Measurements from ENCODE around the gene TMEM121. TPM values are rescaled to one million over a fixed set of nuclear protein-coding genes. Genes with fewer than 3 reads are reported as not detected.

The TMEM121 gene
- total RNA-seq, 4 donors from 2014 or later: 1.7 to 4.2 (median 2.7) TPM

DNA sequence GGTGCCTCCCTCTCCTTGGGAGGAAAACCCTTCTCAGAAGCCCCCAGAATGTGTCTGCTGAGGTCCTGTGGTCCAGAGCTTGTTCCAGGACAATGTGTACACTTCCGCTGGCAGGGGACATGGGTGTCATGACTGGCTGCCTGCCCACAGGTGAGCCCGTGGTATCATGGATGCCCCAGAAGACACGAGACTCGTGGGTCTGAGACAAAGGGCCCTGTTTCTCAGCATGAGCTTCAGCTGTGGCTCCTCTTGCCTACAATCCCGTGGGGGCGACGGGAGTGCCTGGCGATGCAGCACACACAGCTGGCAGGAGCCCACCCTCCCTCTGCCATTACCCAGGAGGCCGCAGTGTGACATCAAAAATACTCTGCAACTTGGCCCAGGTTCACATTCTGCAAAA lies 7.0 kb downstream of the TMEM121 start:
- no peaks in the 10 kb centered on the region for H3K9me3 ChIP-seq
- no peak overlapping the region for H3K27ac ChIP-seq
- DNase-seq (ENCODE audit: low spot score in 2 of 2): no peak
- peaks cover 30% of the 10 kb centered on the region for H3K27me3 ChIP-seq
- H3K36me3 ChIP-seq: no peaks in the 10 kb centered on the region
- peaks cover 15% of the 10 kb centered on the region for H3K4me1 ChIP-seq
- H3K4me3 ChIP-seq: no peak overlapping the region
- 90% methylated on average over 2 of the region's 9 CpGs for WGBS
- TF ChIP-seq, protein P1, sequence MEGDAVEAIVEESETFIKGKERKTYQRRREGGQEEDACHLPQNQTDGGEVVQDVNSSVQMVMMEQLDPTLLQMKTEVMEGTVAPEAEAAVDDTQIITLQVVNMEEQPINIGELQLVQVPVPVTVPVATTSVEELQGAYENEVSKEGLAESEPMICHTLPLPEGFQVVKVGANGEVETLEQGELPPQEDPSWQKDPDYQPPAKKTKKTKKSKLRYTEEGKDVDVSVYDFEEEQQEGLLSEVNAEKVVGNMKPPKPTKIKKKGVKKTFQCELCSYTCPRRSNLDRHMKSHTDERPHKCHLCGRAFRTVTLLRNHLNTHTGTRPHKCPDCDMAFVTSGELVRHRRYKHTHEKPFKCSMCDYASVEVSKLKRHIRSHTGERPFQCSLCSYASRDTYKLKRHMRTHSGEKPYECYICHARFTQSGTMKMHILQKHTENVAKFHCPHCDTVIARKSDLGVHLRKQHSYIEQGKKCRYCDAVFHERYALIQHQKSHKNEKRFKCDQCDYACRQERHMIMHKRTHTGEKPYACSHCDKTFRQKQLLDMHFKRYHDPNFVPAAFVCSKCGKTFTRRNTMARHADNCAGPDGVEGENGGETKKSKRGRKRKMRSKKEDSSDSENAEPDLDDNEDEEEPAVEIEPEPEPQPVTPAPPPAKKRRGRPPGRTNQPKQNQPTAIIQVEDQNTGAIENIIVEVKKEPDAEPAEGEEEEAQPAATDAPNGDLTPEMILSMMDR (IDR thresholded peaks at IDR 0.05): no peak
- no peak for TF ChIP-seq POLR2A (IDR thresholded peaks at IDR 0.05)
- no peak for TF ChIP-seq EP300 (IDR thresholded peaks at IDR 0.05)
- no peak for TF ChIP-seq POLR2AphosphoS5 (IDR thresholded peaks at IDR 0.05)

DNA sequence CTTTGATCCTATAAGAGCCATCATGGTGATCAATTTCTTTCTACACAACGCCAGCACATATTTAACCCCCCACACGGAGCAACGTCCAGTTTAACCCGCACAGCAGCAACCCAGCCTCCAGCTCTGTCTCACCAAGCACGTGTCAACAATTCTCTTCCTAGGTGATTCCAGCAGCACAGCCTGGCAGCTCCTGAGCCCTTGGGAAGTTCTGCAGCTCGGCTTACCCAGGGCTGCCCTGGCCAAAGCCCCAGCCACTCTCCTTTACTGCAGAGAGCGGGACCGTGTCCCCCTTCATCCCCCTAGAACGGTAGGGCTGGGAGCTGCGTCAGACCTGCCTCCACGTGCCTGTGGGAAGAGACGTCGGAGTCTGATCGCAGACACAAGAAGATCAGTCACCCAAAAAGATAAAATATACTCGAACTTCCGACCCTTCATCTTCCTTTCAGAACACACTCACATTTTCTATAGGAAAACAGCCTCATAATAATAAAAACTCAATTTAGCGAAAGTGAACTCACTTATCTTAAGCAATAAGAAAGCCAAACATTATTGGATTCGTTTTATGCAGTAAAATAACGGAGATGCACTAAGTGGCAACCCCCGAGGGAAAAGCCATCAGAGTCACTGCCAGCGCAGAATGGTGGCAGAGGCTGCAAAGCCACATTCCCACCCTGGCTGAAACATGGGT lies 7.6 kb downstream of the TMEM121 start:
- Histone ChIP-seq H3K27ac (no peak overlapping the region), H3K4me3 (no peak overlapping the region), H3K36me3 (no peaks in the 10 kb centered on the region), H3K4me1 (peaks cover 9% of the 10 kb centered on the region), H3K27me3 (peaks cover 35% of the 10 kb centered on the region), H3K9me3 (no peaks in the 10 kb centered on the region)
- TF ChIP-seq POLR2A (IDR thresholded peaks at IDR 0.05): no peak
- no peak for TF ChIP-seq POLR2AphosphoS5 (IDR thresholded peaks at IDR 0.05)
- no peak for DNase-seq (ENCODE audit: low spot score in 2 of 2)
- WGBS: 62% methylated on average over 21 of the region's 21 CpGs

DNA sequence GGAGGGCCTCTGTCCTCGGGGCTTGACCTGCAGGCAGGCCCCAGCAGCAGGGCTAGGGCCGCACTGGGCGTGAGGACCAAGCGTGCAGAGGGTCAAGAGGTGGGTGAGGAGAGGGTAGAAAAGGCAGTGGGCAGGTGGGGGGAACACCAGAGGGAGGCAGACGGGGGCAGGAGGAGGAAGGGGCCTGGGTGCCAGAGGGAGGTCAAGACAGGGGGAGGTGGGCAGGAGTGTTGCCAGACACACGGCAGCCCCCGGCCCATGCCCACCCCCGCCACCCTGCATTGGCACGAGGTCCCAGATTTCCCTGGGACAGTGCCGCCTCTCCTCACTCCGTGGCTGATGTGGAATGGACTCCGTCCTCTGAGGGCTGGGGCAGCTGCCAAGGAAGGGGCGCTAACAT lies 8.2 kb downstream of the TMEM121 start:
- H3K4me3 ChIP-seq: no peak overlapping the region
- H3K27me3 ChIP-seq: peaks cover 36% of the 10 kb centered on the region
- TF ChIP-seq EP300 (IDR thresholded peaks at IDR 0.05) (no peak), POLR2A (IDR thresholded peaks at IDR 0.05) (no peak), POLR2AphosphoS5 (IDR thresholded peaks at IDR 0.05) (no peak)
- TF ChIP-seq, protein P1 (IDR thresholded peaks at IDR 0.05): no peak
- no peaks in the 10 kb centered on the region for H3K9me3 ChIP-seq
- peaks cover 6% of the 10 kb centered on the region for H3K4me1 ChIP-seq
- DNase-seq (ENCODE audit: low spot score in 2 of 2): no peak
- no peaks in the 10 kb centered on the region for H3K36me3 ChIP-seq
- H3K27ac ChIP-seq: no peak overlapping the region
- WGBS: 59% methylated on average over 10 of the region's 13 CpGs

DNA sequence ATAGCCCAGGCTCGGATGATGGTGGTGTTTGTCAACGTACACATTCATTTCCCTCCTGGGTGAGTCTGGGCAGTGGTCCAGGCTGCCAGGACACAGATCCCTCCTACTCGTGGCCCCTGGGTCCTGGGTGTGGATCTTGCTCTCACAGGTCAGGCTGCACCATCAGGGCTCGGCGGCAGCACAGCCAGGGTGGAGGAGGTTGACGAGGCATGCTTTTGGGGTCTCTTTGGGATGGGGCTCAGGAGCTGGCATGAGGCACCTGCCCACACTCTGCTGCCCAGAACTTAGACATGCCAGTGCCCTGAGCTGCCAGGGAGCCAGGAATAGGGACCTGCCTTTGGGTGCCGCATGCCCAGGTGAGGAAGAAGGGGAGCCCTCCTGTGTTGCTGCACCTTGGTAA lies 9.7 kb downstream of the TMEM121 start:
- Histone ChIP-seq H3K27me3 (peaks cover 36% of the 10 kb centered on the region), H3K27ac (no peak overlapping the region), H3K9me3 (no peaks in the 10 kb centered on the region), H3K36me3 (no peaks in the 10 kb centered on the region), H3K4me3 (no peak overlapping the region), H3K4me1 (peaks cover 6% of the 10 kb centered on the region)
- WGBS: 89% methylated on average over 4 of the region's 7 CpGs
- no peak for DNase-seq (ENCODE audit: low spot score in 2 of 2)
- TF ChIP-seq POLR2AphosphoS5 (IDR thresholded peaks at IDR 0.05) (no peak), POLR2A (IDR thresholded peaks at IDR 0.05) (no peak), EP300 (IDR thresholded peaks at IDR 0.05) (no peak)
- TF ChIP-seq, protein P1 (IDR thresholded peaks at IDR 0.05): no peak

DNA sequence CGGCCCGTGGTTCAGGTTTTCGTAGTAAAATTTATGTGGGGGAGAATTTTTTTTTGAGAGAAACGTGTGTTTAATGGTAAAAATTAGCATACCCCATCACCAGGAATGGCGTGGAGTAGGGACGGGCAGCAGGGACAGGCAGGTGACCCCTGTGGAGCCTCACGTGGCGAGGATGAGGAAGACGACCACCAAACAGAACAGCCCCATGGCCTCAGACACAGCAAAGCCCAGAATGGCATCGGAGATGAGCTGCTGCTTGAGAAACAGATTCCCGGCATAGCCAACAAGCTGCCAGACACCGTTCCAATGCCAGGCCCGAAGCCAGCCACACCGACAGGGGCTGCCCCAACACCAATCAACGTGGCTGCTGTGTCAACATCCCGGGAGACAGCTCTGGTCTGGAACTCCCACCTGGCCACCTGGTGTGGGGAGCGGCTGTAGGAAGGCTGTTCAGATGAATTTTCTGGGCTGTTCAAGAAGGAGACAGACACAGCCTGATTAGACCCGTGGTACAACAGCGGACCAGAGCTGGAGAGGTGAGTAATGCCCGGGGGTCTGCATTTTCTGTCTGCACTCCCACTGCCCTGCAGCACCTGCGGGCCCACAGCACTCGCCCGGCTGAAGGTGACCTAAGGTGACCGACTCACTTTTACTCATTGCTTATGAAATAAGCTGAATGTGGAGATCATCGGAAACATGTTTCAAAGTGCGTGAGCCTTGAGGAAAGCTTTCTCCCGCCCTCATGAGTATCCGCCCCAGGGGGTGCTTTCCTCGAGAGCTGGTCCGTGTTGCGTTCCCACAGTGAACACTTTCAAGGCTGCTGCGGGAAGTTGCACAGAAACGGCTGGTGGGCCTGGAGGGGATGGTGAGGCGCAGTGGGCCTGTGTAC lies 10.6 kb downstream of the TMEM121 start:
- Histone ChIP-seq H3K27ac (no peak overlapping the region), H3K36me3 (no peaks in the 10 kb centered on the region), H3K4me1 (peaks cover 6% of the 10 kb centered on the region), H3K4me3 (no peak overlapping the region), H3K27me3 (peaks cover 36% of the 10 kb centered on the region), H3K9me3 (no peaks in the 10 kb centered on the region)
- 69% methylated on average over 32 of the region's 34 CpGs for WGBS
- DNase-seq (ENCODE audit: low spot score in 2 of 2): no peak
- no peak for TF ChIP-seq POLR2AphosphoS5 (IDR thresholded peaks at IDR 0.05)
- no peak for TF ChIP-seq EP300 (IDR thresholded peaks at IDR 0.05)
- TF ChIP-seq, protein P1 (IDR thresholded peaks at IDR 0.05): no peak
- TF ChIP-seq POLR2A (IDR thresholded peaks at IDR 0.05): no peak
